NCI-H526 (cell line): ENCODE measurements around the gene SLC25A26.
"Not testable (repeated sequence)": the region's sequence is repeated elsewhere in the genome, so short reads cannot be mapped to it uniquely, and the experiment has no call there.

ENCODE experiments used
- DNase-seq, 2 experiments: peaks; one replicate each; lab custom pipeline; 2025; lab: John Stamatoyannopoulos, UW

Gene SLC25A26, protein sequence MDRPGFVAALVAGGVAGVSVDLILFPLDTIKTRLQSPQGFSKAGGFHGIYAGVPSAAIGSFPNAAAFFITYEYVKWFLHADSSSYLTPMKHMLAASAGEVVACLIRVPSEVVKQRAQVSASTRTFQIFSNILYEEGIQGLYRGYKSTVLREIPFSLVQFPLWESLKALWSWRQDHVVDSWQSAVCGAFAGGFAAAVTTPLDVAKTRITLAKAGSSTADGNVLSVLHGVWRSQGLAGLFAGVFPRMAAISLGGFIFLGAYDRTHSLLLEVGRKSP

DNA sequence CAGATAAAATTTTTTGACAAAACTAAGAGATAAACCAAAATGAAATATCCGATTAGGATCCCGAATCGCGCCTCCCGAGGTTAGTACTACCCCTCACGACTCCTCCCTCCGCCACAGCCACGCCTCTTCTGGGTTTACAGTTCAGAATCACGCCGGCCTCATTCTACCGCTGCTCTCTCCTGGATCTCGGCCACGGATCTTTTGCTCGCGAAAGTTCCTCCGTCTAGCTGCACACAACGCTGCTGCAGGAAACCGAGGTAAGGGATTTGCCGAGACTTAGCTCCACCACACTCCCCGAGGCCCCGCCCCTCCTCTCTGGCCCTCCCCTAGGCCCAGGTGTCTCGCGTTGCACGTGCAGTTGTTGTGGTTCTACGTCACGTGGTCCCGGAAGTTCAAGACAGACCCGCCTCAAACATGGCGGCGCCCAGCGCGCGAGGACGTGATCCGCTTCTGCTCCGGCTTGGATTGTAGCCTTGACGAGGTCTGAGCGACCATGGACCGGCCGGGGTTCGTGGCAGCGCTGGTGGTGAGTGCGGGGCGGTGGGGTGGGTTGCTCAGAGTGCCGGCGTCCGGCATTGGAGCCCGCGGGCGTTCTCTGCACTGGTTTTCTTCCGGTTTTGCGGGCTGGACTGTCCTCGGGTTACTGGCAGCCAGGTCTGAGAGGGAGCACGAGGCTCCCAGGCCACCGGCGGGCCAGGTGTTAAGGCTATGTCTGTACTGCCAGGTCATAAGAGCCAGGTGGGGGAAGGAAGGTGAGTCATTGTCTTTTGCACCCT is at the start of gene SLC25A26:
Gene SLC25A26 (plus strand): TSS at position 400 of the 776 bp plus-strand sequence. CDS start 94 bp downstream, at position 494.
- DNase-seq: peak; percentile 91 to 95

DNA sequence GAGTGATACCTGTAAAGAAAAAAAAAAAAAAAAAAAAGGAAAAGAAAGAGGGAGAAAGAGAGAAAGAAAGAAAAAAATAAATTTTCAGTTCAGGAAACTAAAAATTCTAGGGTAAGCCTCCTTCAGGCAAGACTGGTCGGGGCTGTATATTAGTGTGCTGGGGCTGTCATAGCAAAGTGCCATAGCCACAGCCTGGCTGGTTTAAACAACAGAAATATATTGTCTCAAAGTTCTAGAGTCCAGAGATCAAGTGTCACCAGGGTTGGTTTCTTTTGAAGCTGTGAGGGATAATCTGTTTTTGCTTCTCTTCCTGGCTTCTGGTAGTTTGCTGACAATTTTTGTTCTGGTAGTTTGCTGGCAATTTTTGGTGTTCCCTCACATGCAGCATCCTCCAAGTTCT is 48.4 kb upstream of the SLC25A26 start:
- no peak for DNase-seq

DNA sequence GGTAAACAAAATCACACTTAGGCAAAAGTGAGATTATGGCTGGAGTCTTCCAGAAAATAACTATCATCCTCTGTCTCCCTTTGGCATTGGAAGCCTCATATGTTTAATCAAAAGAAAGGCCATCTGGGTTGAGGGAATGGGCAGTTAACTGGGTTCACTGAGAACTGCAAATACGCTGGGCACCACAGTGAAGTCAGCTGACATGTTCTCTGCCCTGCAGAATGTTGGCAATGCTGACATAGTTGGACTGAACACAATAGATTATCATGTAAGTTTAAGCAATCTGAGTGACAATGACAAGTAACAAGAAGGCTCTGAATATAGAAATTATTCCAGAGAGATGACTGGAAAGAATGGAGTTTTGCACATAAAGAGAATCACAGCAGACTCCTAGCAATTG is 43.8 kb upstream of the SLC25A26 start:
- no peak for DNase-seq

DNA sequence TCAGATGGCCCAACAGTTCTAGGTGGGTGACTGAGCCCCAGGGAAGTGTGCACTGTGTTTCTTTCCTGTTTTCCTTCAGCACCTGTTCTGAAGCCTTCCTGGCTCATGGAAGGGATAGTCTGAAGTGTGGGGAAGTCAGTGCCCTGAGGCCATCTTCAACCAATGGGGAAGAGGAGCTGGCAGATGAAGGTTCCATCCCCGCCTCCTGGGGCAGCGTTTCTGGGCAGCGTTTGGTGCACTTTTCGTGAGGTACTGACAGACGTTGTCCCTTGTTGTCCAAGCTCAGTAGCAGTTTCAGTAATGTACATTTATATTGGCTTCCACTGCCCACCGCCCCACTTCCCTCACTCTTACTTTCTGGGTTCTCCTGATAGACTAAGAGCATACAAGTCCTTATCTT is 42.6 kb upstream of the SLC25A26 start:
- no peak for DNase-seq

DNA sequence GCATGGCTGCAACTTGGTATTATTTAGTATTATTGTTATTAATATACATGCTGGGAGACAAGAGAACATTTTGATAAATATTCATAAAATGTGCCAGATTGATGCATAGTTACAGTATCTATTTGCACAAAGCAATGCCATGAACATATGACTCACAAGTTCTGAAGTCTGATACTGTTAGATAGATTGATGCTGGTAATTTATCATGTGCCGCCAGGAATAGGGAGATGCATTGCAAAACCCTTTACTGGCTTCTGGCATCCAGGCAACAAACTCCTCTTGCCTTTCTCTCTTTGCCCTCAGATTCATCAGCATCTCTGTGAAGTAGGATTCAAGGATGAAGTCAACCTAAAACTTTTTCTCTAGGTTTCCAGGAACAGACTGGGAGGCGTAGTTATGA is 41.0 kb upstream of the SLC25A26 start:
- DNase-seq: no peak

DNA sequence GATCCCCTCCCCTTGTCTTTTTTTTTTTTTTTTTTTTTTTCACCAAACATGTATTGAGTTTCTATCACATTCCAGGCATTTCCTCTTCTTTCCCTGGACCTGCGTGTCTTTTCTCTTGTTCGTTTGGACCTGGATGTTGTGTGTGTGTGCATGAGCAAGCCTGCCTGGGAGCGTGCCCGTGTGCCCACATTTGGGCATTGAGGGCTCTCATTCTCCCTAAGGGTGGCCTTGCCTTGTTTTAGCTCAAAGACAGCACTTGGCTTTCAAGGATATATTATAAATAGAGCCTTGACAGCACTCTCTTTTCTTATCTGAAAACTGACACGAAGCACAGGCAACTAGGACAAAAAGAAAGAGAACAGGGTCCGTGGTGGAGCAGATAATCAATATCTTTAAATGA is 39.0 kb upstream of the SLC25A26 start:
- no peak for DNase-seq

DNA sequence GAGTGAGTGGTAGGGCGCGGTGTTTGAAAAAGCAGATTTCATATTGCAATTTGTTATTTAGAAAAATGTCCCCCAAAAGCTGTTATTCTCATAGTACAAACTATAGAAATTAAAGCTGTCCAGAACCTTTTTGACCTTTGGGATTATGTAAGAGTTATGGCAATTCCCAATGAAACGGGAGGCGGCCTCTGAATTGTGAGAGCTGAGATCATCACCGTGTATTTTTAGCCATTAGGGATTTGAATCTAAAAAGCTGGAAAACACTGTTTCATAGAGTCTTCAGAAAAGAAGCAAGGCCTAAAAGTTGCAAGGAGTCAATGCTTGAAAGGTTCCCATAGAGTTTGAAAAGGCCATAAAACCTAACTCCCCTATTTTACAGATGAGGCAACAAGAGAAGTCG is 38.6 kb upstream of the SLC25A26 start:
- no peak for DNase-seq

DNA sequence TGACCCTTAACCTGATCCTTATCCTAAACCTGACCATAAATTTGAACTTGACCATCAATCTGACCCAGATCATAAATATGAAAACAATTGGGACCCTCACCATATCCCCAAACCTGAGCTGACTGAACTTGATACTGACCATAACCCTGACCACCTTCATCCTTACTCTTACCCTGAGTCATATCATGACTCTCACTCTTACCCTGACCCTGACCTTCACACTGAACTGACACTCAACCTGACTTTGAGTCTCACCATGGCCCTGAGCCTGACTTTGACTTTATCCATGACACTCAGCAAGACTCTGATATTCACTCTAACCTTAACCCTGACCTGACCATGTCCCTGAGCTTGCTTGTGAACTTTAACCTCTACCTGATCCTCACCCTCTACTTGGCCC is 34.3 kb upstream of the SLC25A26 start:
- DNase-seq: no peak

DNA sequence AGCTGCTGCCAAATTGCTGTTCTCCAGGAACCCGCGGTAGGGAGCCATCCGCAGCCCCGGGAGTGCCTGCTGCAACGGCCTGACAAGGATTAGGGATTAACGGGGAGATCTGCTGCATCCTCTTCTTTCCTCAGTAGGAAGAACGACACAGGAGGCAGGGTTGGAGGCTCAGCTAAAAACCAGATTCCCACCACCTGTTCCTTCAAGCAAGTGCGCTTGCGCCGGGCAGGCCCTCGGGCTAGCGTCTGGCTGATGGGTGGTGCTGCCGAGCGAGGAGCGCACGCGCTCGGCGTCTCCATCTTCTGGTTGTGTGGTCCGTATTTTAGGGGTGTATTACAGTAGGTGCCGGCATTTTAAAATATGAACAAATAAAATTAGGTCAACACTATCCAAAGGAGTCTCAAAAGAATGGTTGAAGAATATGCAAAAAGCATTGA is 25.4 kb upstream of the SLC25A26 start:
- DNase-seq: peak; percentile 5 to 53

DNA sequence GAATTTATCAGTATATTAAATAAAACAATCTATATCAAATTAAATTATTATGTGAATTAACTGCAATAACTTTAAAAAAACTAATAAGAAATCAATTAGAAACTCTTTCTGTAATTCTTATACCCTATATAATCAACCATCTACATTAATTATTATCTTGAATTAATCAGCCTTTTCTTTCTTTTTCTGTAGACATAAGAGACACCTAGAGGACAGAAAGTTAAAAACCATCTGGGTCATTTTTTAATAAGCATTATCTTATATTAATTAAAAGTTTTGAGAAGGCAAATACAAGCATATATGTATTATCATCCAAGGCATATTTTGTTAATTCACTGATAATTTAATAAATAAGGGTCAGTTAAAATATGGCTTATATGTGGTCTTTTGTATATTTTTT is 24.2 kb upstream of the SLC25A26 start:
- DNase-seq: no peak

DNA sequence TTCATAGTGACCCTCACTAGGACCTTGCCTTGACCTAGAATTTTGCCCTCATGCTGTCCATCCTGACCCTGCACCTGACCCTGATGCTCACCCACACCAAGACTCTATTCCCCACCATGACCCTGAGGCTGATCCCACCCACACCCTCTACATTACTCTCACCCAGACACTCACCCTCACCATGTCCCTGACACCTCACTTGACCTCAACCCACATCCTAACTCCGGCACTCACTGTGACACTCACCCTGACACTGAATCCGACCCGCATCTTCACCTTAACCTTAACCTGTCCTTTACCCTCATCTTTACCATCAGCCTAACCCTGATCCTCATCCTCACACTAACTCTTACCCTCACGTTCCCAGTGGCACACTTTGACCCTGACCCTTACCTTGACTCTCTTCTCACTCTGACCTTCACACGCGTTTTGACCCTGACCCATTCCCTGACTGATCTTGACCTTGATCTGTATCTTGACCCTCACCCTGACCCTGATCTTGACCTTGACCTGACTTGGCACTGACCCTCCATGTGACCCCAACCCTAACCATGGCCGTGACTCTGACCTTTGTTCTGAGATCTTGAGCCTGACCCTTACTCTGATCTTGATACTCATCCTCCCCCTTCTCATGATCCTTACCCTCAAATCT is 22.2 kb upstream of the SLC25A26 start:
- DNase-seq: no peak

DNA sequence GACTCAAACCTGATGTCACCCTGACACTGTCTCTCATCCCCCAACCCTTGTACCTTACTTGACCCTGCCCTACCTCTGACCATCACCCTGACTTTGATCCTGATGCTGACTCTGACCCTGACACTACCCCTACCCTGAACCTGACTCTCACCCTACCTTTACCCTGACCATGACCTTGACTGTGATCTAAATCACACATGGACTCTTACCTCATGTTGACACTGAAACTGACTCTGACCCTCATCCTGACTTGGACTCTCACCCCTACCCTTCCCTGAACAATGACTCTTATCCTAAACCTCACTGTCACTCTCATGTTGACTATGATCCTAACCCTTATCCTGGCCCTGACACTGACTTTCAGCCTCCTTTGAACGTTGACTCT is 21.7 kb upstream of the SLC25A26 start:
- no peak for DNase-seq

DNA sequence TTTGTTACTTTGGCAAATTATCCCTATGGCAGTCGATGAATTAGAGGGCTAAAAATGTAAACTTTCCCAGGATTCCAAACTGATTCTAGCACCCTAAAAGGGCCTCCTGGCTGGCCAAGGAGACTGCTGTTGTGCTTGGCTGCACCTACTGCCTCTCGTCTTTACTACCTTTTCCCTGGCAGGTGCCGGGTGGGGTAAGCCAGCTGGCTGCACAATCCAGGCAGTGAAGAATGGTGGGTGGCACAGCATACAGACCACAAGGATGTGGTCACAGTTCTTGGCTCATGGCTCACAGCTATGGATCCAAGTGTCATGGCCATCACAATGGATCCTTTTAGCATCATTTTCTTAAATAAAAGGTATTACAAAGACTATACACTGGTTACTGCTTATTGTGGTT is 20.7 kb upstream of the SLC25A26 start:
- DNase-seq: no peak

DNA sequence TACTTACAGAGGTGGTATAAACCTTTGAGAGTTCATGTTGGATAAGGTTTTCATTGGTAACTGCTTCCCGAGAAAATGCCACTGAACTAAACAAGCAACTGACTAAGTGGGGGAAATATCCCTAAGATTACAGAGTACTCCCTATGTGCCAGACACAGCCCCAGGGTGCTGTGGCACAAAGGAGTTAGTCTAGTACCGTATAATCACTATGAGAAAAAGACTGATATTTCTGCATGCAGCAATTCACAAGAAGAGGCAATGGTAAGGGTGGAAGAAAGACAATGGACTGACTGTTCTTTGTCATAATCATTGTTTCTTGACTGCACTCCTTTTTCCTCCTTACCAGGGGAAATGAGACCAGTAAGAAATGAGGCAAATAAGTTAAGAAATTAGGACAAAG is 20.0 kb upstream of the SLC25A26 start:
- DNase-seq: no peak

DNA sequence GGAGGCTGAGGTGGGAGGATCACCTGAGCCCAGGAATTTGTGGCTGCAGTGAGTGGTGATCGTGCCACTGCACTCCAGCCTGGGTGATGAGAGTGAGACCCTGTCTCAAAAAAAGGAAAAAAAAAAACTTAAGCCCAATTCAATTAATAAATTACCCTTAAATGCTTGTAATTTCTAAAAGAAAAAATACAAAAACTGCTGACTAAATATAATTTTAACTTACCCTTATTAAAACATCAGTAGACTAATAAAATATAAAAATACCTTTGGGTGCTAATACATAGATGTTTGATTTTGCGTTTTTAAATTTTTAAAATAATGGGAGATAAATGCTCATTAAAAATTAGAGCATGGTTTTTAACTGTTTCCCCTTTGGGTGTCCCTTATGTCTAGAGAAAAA is 17.5 kb upstream of the SLC25A26 start:
- no peak for DNase-seq

DNA sequence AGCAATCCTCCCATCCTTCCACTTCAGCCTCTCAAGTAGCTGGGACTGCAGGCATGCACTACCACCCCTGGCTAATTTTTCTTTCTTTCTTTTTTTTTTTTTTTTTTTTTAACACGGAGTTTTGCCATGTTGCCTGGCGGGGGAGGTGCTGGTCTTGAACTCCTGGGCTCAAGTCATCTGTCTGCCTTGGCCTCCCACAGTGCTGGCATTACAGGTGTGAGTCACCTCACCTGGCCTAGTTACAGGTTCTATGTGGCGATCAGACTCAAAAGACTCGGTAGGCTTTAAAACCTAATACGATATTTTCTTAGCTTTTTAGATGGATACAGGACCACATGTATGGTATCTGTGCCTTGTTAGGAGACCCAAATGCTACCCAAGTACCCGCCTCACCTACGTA is 14.0 kb upstream of the SLC25A26 start:
- DNase-seq: no peak

DNA sequence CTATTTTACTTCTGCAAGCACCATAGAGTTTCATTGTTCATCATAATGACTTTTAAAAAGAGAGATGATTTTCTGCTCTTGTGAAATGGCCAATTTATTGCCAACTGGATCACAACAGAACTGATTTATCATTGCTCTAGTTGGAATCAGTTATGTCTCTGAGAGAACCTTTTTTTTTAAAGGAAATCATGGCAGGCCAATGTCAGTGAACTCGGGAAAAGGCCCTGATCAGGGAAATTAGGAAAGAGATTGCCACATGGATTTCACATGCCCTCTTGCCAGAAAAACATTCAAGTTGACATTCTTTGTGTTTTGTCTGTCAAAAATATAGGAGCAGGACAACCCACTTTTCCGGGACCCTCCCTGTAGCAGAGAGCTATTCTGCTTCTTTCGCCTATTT is 12.6 kb upstream of the SLC25A26 start:
- no peak for DNase-seq

DNA sequence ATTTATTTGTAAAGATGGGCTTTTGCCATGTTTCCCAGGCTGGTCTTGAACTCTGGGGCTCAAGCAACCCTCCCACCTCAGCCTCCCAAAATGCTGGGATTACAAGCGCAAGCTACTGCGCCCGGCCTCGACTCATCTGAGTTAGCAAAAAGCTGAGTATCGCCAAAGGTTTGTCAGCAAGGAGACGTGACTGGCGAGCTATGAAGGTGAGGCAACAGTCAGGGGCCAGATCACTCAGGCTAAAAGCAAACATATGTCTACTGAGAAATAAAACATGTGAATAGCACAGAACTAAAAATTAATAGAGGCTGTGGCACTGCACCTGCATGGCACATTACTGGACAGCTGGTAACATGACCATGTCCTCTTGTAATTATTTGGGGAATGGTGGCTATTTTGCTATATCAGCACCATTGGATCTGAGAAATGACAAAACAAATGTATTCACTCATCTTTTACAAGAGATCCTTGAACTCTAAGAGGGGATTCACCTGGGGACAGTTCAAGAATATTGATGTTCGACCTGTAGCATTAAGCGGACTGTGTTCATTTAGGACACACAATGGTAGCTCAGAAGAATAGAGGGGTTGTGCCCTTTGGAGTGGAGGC is 10.0 kb upstream of the SLC25A26 start:
- no peak for DNase-seq

DNA sequence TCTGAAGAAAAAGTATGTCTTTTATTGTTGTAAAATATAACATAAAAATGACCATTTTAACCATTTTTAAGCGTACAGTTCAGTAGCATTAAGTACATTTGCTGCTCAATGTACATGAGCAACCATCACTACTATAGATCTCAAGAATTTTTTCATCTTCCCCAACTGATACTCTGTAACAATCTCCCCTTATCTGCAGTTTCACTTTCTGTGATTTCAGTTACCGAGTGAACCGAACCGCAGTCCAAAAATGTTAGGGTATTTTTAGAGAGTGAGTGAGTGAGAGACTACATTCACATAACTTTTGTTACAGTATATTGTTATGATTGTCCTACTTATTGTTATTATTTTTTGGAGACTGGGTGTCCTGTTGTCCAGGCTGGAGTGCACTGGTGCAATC is 9.0 kb upstream of the SLC25A26 start:
- DNase-seq: no peak

DNA sequence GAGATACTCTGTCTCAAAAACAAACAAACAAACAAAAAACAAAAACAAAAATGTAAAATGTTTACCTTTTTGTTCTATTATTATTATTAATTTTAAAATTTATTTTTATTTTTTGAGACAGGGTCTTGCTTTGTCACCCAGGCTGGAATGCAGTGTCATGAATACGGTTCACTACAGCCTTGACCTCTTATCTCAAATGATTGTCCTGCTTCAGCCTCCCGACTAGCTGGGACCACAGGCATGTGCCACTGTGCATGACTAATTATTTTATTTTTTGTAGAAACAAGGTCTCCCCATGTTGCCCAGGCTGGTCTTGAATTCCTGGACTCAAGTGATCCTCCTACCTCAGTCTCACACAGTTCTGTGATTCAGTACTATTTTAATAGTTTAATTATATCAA is 5.7 kb upstream of the SLC25A26 start:
- no peak for DNase-seq

DNA sequence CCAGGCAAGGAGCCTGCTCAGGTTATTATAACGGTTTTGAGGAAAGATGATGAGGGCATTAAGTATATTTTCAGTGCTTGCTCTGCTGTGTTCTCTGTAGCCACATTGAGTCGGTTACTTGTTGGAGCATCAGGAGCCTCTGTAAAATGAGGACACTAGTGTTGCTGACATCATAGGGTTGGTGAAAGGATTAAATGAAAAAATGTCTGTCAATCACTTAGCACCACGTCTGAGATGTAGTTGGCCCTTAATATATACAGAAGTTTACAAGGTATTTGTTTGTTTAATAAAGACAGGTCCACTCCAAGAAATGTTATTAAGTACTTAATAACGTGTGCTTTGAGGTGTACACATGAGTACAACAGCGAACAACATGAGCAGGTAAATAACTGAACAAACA is 735 bp upstream of the SLC25A26 start:
- no peak for DNase-seq

DNA sequence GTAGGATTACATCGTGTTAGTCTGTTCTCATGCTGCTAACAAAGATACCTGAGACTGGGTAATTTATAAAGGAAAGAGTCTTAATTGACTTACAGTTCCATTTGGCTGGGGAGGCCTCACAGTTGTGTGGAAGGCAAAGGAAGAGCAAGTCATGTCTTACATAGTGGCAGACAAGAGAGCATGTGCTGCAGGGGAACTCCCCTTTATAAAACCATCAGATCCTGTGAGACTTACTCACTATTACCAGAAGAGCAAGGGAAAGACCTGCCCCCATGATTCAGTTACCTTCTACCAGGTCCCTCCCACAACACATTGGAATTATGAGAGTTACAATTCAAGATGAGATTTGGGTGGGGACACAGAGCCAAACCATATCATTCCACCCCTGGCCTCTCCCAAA is 3.4 kb downstream of the SLC25A26 start:
- DNase-seq: no peak

DNA sequence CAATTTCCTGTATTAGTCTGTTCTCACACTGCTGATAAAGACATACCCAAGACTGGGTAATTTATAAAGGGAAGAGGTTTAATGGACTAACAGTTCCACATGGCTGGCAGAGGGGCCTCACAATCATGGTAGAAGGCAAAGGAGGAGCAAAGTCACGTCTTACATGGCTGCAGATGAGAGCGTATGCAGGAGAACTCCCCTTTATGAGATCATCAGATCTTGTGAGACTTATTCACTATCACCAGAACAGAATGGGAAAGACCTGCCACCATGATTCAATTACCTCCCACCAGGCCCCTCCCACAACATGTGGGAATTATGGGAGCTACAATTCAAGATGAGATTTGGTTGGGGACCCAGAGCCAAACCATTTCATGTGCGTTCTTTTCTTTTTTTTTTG is 5.3 kb downstream of the SLC25A26 start:
- DNase-seq: not testable (repeated sequence)
